ENCODE measurements around the gene KCTD16.
A peak's percentile ranks its signal among the peaks of the same experiment; 100 is the strongest.

The KCTD16 gene

DNA sequence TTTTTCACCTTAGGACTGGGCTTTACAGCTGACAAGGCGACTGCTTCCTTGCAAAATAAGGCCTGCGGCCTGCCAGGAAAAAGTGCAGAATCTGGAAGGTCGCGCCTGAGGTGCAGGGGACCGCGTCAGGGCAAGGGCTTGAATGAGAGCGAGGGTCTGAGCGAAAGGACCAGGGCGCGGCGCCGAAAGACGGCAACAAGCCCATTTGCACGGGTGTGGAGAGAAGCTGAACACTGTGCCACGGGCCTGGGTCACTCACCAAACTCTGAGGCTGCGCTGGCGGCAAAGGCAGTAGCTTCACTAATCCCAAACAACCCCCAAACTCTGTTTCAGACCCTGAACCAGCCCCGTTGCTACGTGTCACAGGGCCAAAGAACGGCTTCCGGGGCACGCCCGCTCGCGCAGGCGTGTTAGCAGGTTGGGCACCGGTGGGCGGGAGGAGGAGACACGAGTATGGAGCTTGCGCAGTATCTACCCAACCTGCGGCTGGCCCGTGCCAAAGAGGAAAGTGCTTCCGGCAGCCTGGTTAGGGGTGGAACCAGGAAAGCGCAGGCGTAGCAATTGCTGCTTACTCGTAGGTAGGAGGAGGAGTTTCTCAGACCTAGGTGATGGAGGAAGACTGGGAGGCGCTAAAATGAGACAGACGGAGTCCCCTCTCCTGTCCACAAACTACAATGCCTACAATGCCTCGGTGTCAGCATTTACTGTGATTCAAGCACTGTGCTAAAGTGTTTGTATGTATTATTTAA is at the start of gene KCTD16, which contains the start of gene YIPF5:
Gene KCTD16, plus strand, starts transcription at position 598 of the 749 bp plus-strand sequence.
Gene YIPF5, minus strand, starts transcription at position 384 of the 749 bp plus-strand sequence. CDS start 704 bp downstream, outside the sequence.
- peak; percentile 96 for DNase-seq

DNA sequence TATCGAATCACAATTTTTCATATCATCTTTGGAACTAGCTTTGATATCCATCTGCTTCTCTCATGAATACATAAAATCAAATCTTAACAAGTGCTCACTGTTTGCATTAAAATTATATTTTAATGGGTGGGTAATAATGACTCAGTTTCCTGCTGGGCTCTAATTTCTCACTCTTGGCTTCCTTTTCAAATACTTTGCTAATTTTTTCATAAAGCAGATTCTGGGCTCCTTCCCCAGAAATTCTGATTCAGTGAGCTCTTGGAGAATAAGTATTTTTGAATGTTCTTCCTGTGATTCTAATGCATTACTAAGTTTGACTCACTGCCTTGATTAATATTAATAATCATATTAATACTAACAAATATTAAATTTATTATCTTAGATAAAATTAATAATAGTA is 49.1 kb upstream of the KCTD16 start:
- no peak for DNase-seq

DNA sequence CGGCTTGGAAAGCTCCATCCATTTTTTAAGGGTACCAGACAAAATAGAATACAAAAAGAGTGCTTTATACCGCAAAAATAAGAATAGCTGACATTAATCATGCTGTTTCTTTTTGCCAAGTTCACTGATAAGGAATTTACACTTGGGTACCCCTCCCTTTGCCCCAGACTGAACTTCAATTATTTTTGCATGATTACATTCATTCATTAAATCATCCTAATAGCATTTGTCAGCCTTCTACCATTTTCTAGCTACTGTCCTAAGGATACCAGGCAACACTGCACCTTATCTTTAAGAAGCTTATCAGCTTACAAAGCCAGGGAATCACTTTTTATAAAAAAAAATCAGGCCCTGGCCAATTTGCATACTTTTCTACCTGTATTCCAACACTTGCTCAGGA is 48.6 kb upstream of the KCTD16 start:
- DNase-seq, result no peak

DNA sequence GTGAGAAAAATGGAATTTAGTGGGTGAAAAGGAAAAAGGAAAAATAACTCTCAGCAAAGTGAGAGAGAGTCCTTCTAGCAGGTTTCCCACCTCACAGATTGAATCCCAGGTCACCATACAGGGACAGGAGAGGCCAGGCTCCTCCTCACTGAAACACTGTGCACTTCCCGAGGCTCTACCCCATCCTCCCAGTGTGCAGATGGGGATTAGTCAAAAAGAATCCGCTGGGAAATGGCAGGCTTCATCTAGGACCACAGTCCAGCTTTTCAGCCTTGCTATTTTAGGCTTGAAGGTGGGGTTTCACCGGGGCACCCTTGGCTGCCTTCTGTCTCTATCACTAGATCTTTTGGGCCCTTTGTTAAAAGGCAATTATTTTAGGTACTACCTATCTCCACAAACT is 48.0 kb upstream of the KCTD16 start:
- no peak for DNase-seq

DNA sequence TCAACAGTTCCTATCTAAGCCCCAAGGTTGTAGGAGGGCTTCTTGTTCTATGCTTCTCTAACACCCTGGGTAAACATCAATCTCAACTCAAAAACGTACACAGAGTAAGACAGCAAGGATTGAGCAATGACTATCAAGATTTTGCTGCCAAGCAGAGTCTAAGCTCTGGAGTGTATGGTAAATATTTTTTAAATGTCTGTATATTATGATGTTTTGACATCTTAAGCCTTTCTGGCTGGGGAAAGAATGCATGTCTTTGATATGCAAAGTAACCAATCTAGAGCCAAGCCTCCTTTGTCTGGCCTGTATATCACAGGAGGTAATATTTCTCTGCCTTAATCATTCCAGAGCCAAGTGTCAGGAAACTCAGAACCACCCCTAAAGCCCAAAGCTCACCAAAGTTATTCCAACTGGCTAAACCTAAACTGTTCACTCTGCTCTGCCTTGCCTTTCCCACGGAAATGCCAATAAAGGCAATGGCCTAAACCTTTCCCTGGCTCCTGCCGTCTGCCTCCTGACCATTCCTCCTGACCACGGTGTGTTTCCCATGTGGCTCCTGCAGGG is 45.4 kb upstream of the KCTD16 start:
- DNase-seq, result no peak

DNA sequence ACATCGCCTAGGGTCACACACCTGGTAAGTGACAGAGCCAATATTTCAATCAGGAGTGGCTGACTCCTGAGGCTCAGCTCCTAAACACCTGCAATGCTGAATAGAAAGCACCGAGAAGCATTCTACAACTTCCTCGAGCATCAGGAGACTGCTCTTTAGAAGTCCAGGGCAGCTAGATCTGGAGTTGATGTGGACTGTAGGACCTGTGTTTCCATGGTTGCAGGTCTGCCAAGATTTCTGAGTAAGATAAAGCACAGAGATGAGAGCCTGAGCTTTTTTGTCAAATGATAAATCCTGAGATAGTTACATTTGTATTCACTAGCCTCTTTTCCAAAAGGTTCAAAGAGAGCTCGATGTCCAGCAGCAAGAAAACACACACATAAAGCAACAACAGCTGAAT is 44.0 kb upstream of the KCTD16 start:
- no peak for DNase-seq

DNA sequence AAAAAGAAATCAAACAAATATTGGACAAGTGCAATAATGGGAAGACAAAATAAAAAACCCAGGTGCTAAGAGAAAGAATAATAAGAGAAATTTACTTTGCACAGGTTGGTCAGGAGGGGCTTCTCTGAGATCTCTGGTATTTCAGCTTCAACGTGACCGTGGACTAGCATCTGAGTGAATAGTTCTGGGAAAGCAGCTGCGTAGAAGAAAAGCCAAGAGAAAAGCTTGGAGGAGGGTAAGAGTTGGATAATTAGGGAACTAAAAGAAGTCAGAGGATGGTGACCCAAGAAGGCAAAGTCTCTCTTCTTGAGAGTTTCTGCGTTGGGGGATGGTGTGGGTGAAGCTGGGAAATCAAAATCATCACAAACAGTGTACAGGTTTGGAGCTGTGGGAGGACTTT is 41.8 kb upstream of the KCTD16 start:
- DNase-seq, result no peak

DNA sequence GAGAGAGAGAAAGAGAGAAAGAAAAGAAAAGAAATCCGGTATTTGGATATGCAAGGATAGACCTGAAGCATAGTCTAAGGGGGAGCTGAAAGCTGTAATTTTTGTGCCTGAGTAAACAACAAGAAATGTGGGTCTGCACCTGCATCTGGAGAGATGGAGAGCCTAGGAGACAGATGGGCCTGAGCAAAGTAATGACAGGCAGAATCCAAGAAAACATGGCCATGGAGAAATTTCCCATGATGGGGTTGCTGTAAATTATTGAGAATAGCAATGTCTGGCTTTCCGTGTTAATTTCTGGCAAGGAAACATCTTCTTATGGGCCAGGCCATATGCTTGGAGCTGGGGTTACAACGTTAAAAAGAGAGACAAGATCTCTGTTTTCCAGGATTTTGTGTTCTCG is 40.4 kb upstream of the KCTD16 start:
- DNase-seq, result no peak

DNA sequence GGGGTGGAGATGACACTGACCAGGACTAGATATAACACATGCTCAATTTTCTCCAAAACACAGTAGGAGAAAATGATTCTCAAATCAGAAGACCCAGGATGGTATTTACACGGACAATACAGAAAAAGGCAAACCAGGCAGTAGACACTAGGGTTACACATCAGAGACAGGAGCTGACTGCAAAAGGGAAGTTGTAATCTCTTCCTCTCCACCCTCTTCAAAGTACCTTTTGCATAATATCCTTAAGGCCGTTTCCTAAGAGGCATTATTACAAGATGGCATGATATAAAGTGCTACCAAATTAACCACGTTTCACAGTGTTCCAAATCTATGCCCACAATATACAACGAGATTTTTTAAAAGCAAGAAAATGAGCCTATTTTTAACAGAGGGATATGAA is 39.4 kb upstream of the KCTD16 start:
- DNase-seq, result no peak

DNA sequence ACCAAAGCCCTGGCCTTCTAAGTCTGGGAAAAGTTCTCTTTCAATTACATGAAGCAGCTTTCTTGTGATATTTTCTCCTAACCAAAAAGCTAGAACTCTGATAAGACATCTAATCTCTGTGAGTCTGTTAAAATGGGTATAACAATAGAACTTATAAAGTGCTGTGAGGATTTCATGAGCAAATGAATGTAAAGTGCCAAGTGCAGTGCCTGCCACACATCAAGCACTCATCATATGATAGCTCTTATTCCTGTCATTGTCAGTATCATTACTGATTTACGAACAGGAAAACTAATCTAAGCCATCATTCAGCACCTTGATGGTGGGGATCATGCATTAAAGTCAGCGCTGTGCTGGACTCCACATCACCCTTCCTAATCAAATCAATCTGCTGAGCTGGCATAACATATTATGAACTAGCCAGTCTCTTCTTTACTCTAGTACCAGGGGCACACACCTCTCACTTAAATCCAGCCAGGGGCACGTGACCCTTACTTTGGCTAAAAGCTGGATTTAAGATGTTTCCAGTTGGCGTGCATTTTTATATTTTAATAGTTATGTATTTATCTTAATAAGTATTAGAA is 37.5 kb upstream of the KCTD16 start:
- no peak for DNase-seq

DNA sequence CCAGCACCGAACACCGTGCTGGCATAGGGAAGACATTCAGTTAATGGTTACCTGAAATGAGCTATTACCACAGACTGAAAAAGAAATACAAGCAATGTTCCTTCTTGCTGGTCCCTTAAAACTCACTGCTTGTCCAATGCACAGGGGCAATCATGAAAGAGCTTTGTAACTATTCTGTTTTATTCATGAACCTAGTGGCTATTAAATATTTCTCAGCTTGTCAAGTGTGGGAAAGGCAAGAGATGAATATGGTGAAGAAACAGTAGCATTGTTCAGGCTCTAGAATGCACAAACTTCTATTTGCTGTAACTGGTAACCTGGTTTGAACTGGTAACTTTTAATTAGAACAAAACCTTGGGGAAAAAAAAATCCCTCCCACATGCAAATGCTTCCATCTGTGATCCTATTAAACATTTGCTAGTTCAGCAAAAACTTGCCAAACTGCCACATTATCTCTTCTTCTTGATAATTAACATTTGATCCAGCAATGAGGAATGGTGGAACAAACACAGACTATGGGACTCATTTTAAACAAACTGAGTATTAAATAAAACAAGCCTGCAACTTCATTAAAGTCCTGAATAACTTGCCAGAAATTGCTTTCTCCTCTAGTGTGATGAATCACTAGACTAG is 36.4 kb upstream of the KCTD16 start:
- no peak for DNase-seq

DNA sequence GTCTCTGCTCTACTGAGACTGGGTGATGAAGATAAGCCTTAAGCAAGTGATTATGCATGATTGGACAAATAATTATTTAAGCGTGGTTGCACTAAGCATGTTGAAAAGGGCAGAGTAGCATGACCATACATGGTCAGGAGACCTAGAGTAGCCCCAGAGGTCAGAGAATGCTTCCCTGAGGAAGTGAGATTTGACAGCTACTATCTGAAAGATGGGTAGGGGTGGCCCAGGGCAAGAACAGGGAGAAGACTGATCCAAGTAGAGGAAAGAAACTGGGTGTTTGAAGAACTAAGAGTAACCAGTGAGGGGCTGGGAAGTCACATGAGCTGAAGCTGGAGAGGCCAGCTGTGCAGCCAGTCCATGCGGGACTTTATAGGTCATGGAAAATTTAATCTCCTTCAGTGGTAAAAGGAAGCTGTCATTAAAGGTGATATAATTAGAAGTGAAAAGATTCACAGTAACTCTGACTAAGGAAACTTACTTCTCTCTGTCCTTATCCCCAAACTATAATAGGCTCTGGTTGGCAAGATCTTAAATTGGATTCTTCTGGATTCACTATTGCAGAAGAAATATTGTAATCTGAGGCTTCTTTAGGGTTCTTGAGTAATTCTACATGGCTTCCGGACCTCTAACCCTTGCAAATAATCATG is 35.4 kb upstream of the KCTD16 start:
- no peak for DNase-seq

DNA sequence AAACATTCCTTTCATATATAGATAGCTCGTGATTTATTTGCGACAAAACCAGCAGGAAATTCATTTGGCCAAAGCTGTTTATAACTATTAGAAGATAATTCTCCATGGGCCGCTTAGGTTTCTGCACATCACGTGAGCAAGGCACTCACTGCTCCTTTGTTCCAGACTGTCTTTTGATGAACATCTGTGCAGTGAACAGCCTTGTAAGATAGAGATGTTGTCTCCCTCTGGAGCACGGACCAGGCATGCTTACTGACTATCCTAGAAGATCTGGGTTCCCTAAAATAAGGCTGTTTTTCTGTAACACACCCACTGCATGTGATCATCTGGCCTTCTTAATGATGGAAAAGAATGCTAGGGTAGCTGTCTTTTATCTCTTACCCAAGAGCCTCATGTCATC is 31.1 kb upstream of the KCTD16 start:
- no peak for DNase-seq

DNA sequence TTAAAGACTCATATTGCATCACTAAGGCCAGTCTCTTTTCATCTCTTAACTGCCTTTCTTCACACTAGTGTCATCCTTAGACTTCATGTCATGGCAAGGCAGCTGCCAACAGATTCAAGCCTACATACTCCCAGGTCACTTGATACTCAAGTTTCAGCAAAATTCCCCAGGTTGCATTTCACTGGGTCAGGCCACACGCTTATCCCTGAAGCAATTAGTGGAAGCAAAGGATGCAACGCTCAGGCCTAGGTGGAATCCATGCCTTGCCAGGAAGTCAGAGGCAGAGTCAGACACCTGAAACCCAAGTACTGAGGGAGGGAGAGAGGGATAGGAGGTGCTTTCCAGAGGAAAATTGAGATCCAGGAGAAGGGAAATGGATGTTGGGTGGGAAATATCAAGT is 29.1 kb upstream of the KCTD16 start:
- no peak for DNase-seq

DNA sequence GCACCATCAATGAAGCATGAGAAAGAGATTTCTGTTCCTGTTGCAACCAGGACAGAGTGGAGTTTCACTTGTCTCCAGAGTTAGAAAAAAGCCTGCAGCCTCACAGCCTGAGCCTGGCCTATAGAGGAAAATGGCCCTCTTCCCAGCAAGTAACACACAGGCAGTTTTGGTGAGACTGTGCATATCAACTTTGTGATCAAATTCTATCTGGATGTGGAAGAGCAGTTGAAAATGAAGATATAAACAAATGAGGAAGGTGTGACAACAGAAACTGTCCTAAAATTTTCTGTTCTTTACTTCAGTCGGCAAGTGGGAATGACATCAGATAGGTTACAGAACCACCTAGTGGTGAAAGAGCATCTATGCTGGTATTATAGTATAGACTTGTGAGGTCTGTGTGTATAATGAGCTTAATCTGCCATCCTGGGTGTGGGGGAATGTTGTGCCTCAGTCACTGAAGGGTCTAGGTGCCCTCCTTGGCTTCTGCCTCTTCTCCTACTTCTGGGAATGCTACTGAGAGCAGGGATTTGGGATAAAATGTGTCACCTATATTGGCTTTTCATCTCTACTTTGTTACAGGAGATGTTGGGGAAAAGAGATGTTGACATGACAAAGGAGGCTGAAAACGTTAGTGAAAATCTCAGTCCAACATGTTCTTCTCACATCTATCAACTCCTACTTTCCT is 28.4 kb upstream of the KCTD16 start:
- no peak for DNase-seq

DNA sequence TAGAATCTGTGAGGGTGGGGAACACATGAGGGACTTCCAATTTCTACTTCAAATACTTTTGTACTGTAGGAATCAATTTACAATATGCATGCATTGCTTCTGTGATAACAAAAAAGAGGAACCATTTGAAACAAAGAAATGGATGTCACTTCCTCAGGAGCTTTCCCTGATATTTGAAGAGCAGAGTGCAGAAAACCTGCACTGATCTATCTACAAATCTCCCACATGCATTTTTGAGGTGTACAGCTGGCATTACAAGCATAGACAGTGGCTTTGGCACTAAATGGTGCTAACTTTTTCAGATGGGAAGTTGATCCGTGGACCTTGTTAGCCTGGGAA is 27.9 kb upstream of the KCTD16 start:
- no peak for DNase-seq

DNA sequence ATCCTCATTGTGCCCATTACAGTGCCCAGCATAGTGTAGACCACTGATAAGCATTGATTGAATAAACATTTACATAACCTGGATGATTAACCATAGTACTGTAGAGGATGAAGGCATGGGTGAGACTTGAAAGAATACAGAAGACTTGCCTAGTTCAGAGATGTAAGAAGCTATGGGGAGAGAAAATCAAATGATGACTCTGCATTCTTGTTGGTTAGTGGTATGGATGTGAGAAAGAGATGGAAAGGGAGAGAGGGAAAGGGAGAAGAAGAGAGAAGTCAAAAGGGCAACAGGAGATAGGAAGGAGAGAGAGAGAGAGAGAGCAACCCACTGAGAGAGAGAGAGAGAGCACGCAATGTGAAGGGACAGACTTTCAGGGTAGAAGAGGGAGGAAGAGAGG is 27.0 kb upstream of the KCTD16 start:
- no peak for DNase-seq

DNA sequence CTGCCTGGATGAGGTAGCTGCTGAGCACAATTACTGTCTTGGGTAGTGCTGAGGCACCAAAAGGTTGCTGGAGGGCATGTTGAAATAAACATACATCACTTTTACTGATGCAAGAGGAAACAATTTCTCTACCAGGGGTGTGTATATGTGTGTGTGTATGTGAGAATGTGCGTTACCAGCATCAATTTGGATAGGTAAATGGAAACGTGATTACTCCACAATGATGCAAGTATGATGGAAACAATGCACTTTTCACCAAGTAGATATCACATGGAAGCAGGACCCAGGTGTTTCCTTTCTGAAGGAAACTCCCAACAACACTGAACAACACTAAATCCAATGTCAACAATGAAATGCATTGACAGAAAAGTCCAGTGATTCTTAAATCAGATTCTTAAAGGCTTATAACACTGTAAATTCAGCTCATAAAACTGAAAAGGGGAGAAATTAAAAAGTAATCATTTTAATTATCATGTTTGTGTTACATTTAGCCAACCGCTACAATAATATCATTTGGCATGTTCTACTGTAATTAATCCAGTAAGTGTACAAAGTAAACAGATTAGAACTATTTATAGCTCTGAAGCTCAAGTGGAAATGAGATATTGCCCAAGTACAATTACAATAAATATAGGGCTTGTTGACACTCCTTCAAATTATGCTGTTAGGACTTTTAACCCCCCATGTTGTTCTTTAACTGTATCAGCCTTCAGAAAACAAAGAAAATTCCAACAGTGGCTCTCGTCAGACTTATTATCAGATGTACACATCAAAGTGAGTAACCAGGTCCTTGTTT is 25.5 kb upstream of the KCTD16 start:
- DNase-seq, result no peak

DNA sequence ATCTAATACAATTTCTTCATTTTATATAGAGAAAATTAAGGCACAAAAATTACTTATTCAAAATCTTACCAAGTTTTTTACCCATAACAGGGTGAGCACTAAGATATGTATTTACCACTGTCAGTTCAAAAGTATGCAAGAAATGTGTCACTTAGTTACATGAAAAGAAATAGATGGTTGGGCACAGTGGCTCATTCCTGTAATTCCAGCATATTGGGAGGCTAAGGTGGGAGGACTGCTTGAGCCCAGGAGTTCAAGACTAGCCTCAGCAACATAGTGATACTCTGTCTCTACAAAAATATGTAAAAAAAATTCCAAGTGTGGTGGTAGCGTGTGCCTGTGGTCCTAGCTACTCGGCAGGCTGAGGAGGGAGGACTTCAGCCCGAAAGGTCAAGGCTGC is 19.6 kb upstream of the KCTD16 start:
- no peak for DNase-seq

DNA sequence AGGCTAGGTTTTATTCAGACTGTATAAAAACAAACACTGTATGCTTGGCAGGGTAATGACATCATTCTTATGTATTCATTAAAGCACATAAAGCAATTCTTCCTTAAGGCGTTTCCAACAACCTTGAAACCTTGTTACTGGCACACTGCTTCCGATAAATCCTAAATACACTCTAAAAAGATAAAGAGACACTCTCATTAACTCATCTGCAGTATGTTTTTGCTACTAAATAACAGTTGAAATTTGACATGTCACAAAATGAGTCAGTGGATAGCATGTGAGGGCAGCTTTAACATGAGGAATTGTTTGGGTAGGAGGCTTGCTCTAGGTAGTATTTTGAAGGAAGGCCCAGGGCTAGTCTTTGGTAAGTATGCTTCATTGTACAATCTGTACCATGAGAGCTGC is 13.9 kb upstream of the KCTD16 start:
- no peak for DNase-seq

DNA sequence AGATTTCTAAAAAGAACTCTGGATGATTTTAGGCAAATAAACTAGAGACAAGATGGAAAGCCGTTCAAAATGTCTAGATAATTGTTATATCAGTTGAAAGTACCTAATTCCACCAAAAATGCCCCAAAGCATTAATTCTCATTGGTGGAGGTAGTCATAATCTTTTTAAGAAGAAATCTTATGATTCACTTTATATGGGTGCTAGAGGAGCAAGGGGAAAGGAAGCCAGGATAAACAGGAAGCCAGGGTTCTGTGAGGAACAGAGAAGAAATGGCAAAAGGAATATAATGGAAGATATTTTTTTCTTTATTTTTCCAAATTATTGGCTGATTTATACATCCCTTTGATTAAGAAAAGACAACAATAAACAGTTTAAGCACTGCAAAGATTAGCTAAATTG is 8.0 kb upstream of the KCTD16 start:
- DNase-seq, result no peak

DNA sequence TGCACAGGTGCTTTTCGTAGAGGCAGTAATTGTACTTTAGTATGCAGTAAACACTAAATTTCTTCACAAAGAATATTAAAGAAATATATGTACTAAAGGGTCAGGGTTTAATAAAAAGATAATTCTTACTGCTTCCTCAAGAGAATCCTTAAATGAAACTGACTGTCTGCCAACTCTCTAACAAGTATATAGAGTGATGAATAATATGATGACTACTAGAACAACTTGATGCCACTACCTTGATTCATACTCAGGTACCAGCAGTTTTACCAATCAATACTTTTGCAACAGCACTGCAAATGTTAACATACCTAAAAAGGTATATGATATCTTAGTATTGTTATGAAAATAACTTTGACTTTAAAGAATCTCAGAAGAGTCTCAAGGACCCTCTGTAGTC is 4.0 kb upstream of the KCTD16 start:
- DNase-seq, result no peak

Data from stimulated activated naive CD4-positive, alpha-beta T cell treated with Interleukin-2 at 50 U/mL for 16 hours (primary cell).